ENCODE data around the gene ZNF219.
"Not testable (repeated sequence)": the region's sequence is repeated elsewhere in the genome, so short reads cannot be mapped to it uniquely, and the experiment has no call there.

Gene ZNF219

DNA sequence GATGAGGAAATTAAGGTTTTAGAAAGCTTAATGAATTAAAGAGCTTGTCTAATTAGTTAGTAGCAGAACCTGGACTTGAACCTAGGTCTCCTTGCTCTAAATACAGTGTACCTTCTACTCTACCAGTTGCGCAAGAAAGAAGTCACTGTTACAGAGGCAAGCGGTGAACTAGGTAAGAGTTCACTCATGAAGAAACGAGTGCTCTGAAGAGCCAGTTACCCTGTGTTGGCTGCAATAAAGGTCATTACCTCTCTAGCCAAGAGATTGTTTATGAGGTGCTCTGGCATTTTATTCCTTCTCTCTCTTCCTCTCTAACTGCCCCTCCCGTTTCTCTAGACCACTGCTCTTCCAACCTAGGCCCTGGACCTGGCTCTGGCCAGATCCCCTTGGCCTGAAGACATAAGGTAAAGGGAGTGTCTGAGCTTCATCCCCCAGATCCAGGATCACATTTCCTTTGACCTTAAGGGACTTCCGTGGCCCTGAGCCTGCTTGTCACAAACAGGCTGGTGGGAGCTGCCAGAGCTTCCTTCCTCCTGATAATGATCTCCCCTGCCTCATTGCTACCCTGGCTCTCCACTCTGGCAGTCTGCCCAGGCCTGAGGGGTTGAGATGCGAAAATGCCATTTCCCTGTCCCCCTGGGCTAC lies 54.4 kb downstream of the ZNF219 start:
- TF ChIP-seq, protein P1, sequence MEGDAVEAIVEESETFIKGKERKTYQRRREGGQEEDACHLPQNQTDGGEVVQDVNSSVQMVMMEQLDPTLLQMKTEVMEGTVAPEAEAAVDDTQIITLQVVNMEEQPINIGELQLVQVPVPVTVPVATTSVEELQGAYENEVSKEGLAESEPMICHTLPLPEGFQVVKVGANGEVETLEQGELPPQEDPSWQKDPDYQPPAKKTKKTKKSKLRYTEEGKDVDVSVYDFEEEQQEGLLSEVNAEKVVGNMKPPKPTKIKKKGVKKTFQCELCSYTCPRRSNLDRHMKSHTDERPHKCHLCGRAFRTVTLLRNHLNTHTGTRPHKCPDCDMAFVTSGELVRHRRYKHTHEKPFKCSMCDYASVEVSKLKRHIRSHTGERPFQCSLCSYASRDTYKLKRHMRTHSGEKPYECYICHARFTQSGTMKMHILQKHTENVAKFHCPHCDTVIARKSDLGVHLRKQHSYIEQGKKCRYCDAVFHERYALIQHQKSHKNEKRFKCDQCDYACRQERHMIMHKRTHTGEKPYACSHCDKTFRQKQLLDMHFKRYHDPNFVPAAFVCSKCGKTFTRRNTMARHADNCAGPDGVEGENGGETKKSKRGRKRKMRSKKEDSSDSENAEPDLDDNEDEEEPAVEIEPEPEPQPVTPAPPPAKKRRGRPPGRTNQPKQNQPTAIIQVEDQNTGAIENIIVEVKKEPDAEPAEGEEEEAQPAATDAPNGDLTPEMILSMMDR (conservative IDR thresholded peaks at IDR 0.05; ENCODE audit: control insufficient read depth, insufficient read depth, low read depth, low read length), result no peak
- no peak overlapping the region for H3K4me3 ChIP-seq (ENCODE audit: control insufficient read depth, low read depth, low read length)
- no peak for DNase-seq (ENCODE audit: low read depth)

DNA sequence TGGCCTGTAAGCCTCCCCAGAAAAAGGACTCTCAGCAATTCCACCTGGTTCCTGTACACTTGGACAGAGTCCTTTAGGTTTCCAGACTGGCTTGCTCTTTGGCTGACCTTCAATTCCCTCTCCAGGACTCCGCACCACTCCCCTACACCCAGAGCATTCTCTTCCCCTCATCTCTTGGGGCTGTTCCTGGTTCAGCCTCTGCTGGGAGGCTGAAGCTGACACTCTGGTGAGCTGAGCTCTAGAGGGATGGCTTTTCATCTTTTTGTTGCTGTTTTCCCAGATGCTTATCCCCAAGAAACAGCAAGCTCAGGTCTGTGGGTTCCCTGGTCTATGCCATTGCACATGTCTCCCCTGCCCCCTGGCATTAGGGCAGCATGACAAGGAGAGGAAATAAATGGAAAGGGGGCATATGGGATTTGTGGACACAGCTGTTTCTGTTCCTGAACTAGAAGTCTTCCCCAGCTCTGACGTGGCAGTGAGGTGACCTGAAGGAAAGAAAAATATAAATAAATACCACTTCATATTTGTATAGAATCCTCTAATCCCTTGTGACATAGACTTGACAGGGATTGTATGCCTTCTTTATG lies 55.0 kb downstream of the ZNF219 start:
- TF ChIP-seq, protein P1 (conservative IDR thresholded peaks at IDR 0.05; ENCODE audit: control insufficient read depth, insufficient read depth, low read depth, low read length), result no peak
- DNase-seq (ENCODE audit: low read depth), result no peak
- H3K4me3 ChIP-seq (ENCODE audit: control insufficient read depth, low read depth, low read length), result no peak overlapping the region

DNA sequence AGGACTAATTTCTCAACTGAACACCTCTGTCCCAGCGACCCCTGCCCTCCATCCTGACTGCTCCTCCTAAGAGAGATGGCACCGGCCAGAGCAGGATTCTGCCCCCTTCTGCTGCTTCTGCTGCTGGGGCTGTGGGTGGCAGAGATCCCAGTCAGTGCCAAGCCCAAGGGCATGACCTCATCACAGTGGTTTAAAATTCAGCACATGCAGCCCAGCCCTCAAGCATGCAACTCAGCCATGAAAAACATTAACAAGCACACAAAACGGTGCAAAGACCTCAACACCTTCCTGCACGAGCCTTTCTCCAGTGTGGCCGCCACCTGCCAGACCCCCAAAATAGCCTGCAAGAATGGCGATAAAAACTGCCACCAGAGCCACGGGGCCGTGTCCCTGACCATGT lies 55.5 kb downstream of the ZNF219 start:
- H3K4me3 ChIP-seq (ENCODE audit: control insufficient read depth, low read depth, low read length), result no peak overlapping the region
- no peak for DNase-seq (ENCODE audit: low read depth)
- TF ChIP-seq, protein P1 (conservative IDR thresholded peaks at IDR 0.05; ENCODE audit: control insufficient read depth, insufficient read depth, low read depth, low read length), result no peak

DNA sequence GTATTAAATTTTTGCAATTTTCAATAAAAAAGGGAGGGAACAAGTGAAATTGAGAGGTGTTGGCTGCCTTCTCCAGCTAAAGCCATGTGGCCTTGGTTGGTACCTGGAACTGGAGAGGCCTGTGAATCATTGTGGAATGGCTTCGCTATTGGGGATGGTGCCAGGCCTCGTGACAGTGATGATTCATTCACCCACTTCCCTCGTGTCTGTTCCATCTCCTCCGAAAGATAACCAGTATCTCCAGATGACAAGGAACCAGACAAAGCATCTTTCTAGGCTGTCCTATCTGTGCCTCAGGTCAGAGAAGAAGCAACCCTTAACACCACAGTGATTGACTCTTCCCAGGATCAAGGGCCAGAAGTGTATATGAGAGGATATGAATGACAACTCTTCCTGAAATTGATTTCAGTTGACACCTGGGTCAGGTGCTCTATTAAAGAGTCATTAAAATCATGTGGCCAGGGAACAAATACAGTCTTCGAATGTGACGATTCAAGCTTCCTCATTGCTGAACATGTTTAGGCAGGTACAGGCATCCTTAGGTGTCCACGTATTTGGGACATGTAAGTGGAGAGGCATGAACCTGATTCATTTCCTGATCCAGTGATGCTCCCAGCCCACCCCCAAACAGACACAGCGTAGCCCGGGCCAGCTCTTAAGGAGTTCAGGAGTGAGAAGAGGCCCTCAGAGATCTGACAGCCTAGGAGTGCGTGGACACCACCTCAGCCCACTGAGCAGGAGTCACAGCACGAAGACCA lies 56.6 kb downstream of the ZNF219 start, which contains the start of gene RNASE7:
Gene RNASE7, plus strand, starts transcription at position 687 of the 758 bp plus-strand sequence. CDS start 631 bp downstream, outside the sequence.
- H3K4me3 ChIP-seq (ENCODE audit: control insufficient read depth, low read depth, low read length), result no peak within 1 kb of the TSS

DNA sequence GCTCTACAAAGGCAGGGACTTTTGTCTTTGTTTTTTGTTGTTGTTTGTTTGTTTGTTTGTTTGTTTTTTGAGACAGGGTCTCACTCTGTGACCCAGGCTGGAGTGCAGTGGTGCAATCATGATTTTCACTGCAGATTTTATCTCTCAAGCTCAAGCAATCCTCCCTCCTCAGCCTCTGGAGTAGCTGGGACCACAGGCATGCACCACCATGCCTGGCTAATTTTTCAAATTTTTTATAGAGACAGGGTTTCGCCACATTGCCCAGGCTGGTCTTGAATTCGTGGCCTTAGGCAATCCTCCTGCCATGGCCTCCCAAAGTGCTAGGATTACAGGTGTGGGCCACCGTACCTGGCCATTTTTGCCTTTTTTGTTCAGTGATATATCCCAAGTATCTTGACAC lies 57.5 kb downstream of the ZNF219 start:
- not testable (repeated sequence) for H3K4me3 ChIP-seq (ENCODE audit: control insufficient read depth, low read depth, low read length); DNase-seq (ENCODE audit: low read depth)

More for the DNA sequence above, 56.6 kb downstream of the ZNF219 start, which contains the start of gene RNASE7:
- peak; percentile 66 for DNase-seq (ENCODE audit: low read depth)
- TF ChIP-seq, protein P1 (conservative IDR thresholded peaks at IDR 0.05; ENCODE audit: control insufficient read depth, insufficient read depth, low read depth, low read length), result no peak

DNA sequence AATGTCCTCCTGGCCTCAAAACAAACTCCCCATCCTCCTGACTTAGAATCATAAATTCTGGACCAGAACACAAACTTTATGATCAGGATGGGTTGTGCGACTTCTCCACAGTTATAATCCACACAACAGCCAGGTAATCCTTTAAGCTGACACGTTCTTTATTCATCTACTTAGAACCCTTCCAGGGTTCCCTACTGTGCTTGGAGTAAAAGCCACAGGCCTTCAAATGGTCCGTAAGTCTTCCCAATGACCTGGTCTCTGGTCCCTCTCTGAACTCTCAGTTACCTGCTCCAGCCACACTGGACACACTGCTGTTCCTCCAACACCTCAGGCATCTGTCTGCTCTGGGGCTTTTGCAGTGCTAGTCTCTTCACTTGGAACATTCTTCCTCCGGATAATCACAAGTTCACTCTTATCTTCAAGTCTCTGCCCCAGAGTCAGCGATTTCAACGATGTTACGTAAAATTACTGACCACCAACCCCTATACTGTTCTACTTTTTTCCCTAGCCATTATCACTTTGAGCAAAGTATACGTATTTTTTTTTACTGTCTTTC lies 58.0 kb downstream of the ZNF219 start:
- TF ChIP-seq, protein P1 (conservative IDR thresholded peaks at IDR 0.05; ENCODE audit: control insufficient read depth, insufficient read depth, low read depth, low read length), result no peak
- H3K4me3 ChIP-seq (ENCODE audit: control insufficient read depth, low read depth, low read length), result no peak overlapping the region
- DNase-seq (ENCODE audit: low read depth), result no peak

Data from fibroblast of mammary gland (primary cell).